ENCODE data around the gene SEC14L6. TPM values are rescaled to one million over a fixed set of nuclear protein-coding genes. Genes with fewer than 3 reads are reported as not detected.

The SEC14L6 gene
- total RNA-seq, 1 donor from 2014 or later: 14.8 TPM

DNA sequence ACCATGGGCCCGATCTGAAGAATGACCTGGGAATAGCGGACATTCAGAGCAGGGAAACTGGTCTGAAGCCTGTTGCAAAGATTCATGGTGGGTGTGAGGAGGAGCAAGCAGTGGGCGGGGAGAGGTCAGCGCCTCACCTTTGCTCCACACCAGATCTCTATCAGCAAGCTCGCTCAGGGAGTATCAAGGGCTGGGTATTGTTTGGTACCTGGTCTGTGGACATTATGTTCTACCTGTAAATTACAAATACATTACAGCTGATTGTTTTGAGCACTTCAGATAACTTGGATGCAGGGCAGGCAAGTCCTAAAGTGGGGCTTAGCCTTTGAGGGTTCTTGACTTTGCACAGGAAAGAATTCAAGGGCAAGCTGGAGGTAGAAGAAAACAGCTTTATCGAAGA lies 30.3 kb downstream of the SEC14L6 start:
- no peaks in the 10 kb centered on the region for H3K36me3 ChIP-seq
- TF ChIP-seq CTCF (IDR thresholded peaks at IDR 0.05): no peak
- H3K4me1 ChIP-seq: no peaks in the 10 kb centered on the region
- intact Hi-C loops (cut with DNase I): no loop called here
- H3K4me3 ChIP-seq: no peak overlapping the region
- no peak overlapping the region for H3K27ac ChIP-seq
- ATAC-seq: peak; percentile 83 to 84
- DNase-seq: no peak
- no peaks in the 10 kb centered on the region for H3K9me3 ChIP-seq
- no peaks in the 10 kb centered on the region for H3K27me3 ChIP-seq (ENCODE audit: low read depth)

DNA sequence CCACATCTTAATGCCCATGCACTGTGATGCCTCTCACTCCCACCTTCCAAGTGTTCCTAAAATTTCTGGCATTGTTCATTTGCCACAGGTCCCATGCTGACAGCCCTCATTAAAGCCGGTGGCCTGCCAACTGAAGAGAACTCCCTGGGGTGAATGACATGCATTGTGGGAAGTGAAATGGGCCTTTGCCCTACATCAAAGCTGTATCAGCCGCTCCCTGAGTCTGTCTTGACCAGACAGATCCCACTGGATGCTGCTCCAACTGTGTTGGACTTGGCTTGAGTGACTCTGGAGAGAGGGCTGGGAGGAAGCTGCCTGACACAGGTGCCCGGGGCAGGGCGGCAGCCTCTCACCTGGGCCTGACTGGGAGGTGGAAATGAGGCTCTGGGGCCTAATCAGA lies 32.3 kb downstream of the SEC14L6 start:
- ATAC-seq (no peak), DNase-seq (no peak)
- no peaks in the 10 kb centered on the region for H3K27me3 ChIP-seq (ENCODE audit: low read depth)
- no peak for TF ChIP-seq CTCF (IDR thresholded peaks at IDR 0.05)
- H3K27ac ChIP-seq: no peak overlapping the region
- intact Hi-C loops (cut with DNase I): no loop called here
- H3K36me3 ChIP-seq: no peaks in the 10 kb centered on the region
- no peaks in the 10 kb centered on the region for H3K4me1 ChIP-seq
- no peak overlapping the region for H3K4me3 ChIP-seq
- no peaks in the 10 kb centered on the region for H3K9me3 ChIP-seq

GRCh38 chr22:30513462-30513861 lies 33.1 kb downstream of the SEC14L6 start:
- Histone ChIP-seq H3K4me3 (no peak overlapping the region), H3K4me1 (no peaks in the 10 kb centered on the region), H3K27ac (no peak overlapping the region), H3K9me3 (no peaks in the 10 kb centered on the region), H3K27me3 (ENCODE audit: low read depth) (no peaks in the 10 kb centered on the region), H3K36me3 (no peaks in the 10 kb centered on the region)
- intact Hi-C loops (cut with DNase I): no loop called here
- no peak for TF ChIP-seq CTCF (IDR thresholded peaks at IDR 0.05)
- DNase-seq (no peak), ATAC-seq (no peak)

GRCh38 chr22:30511911-30512310 lies 34.6 kb downstream of the SEC14L6 start:
- no peaks in the 10 kb centered on the region for H3K4me1 ChIP-seq
- ATAC-seq: no peak
- H3K27me3 ChIP-seq (ENCODE audit: low read depth): peaks cover 2% of the 10 kb centered on the region
- H3K9me3 ChIP-seq: no peaks in the 10 kb centered on the region
- H3K4me3 ChIP-seq: no peak overlapping the region
- intact Hi-C loops (cut with DNase I): no loop called here
- H3K36me3 ChIP-seq: no peaks in the 10 kb centered on the region
- DNase-seq: no peak
- no peak overlapping the region for H3K27ac ChIP-seq
- TF ChIP-seq CTCF (IDR thresholded peaks at IDR 0.05): no peak

GRCh38 chr22:30511109-30511508 lies 35.4 kb downstream of the SEC14L6 start:
- Histone ChIP-seq H3K27ac (peak overlapping the region; percentile 53), H3K27me3 (ENCODE audit: low read depth) (peaks cover 7% of the 10 kb centered on the region), H3K9me3 (no peaks in the 10 kb centered on the region), H3K4me1 (no peaks in the 10 kb centered on the region), H3K4me3 (no peak overlapping the region), H3K36me3 (no peaks in the 10 kb centered on the region)
- peak; percentile 81 to 85 for ATAC-seq
- no peak for TF ChIP-seq CTCF (IDR thresholded peaks at IDR 0.05)
- intact Hi-C loops (cut with DNase I): no loop called here
- DNase-seq: no peak

- H3K4me3 ChIP-seq: no peak overlapping the region
- intact Hi-C loops (cut with DNase I): no loop called here
- DNase-seq (no peak), ATAC-seq (no peak)
- H3K36me3 ChIP-seq: no peaks in the 10 kb centered on the region
- H3K4me1 ChIP-seq: no peaks in the 10 kb centered on the region
- H3K27ac ChIP-seq: no peak overlapping the region
- no peaks in the 10 kb centered on the region for H3K9me3 ChIP-seq
- TF ChIP-seq CTCF (IDR thresholded peaks at IDR 0.05): no peak
- peaks cover 20% of the 10 kb centered on the region for H3K27me3 ChIP-seq (ENCODE audit: low read depth)
Observed at GRCh38 chr22:30508216-30508615, 38.3 kb downstream of the SEC14L6 start.

All from lower lobe of right lung (tissue), 2 donors.